GM18858 (cell line): ENCODE measurements around the gene ACAN.

Experiments used
- ATAC-seq: cut with Tn5 transposase; IDR thresholded peaks from one replicate; pipeline ENCODE4 v1.9.1; 2021; ENCODE audit not compliant: unreplicated experiment

Gene ACAN

GRCh38 chr15:88900982-88901418, 97.8 kb downstream of the ACAN start:
- no peak for ATAC-seq

- ATAC-seq: no peak
Measured at GRCh38 chr15:88901508-88902220, 98.4 kb downstream of the ACAN start.

GRCh38 chr15:88902221-88902835, 99.1 kb downstream of the ACAN start:
- ATAC-seq: no peak

- no peak for ATAC-seq
Measured at GRCh38 chr15:88902846-88903245, 99.6 kb downstream of the ACAN start.

- no peak for ATAC-seq
Measured at GRCh38 chr15:88904257-88904623, 101.0 kb downstream of the ACAN start.

GRCh38 chr15:88904624-88905327, 101.5 kb downstream of the ACAN start:
- ATAC-seq: peak; percentile 74

- ATAC-seq: no peak
Measured at GRCh38 chr15:88905576-88905975, 102.3 kb downstream of the ACAN start.

GRCh38 chr15:88906130-88906529, 102.9 kb downstream of the ACAN start:
- no peak for ATAC-seq

GRCh38 chr15:88906551-88906950, 103.3 kb downstream of the ACAN start:
- ATAC-seq: no peak

- no peak for ATAC-seq
Measured at GRCh38 chr15:88907111-88907510, 103.9 kb downstream of the ACAN start.

- no peak for ATAC-seq
Measured at GRCh38 chr15:88908123-88908522, 104.9 kb downstream of the ACAN start.

- no peak for ATAC-seq
Measured at GRCh38 chr15:88908697-88909621, 105.7 kb downstream of the ACAN start.

- no peak for ATAC-seq
Measured at GRCh38 chr15:88909956-88910831, 107.0 kb downstream of the ACAN start.

- ATAC-seq: no peak
Measured at GRCh38 chr15:88911766-88912118, 108.5 kb downstream of the ACAN start.

GRCh38 chr15:88912500-88912921, 109.3 kb downstream of the ACAN start:
- no peak for ATAC-seq

GRCh38 chr15:88913017-88913849, 110.0 kb downstream of the ACAN start, which contains the start of gene MFGE8:
Gene MFGE8, minus strand, starts transcription at chr15:88913379. Its CDS starts 60 bp downstream, at chr15:88913319.
- peak; percentile 54 for ATAC-seq

- no peak for ATAC-seq
Measured at GRCh38 chr15:88913850-88914169, 110.6 kb downstream of the ACAN start.

- ATAC-seq: no peak
Measured at GRCh38 chr15:88915354-88915753, 112.1 kb downstream of the ACAN start.

GRCh38 chr15:88917760-88918159, 114.5 kb downstream of the ACAN start:
- no peak for ATAC-seq
